Measurements from ENCODE around the gene CFAP46. TPM values are rescaled to one million over a fixed set of nuclear protein-coding genes. Genes with fewer than 3 reads are reported as not detected.
A peak's percentile ranks its signal among the peaks of the same experiment; 100 is the strongest.

Gene CFAP46
- total RNA-seq, 1 donor = under 0.01 TPM

DNA sequence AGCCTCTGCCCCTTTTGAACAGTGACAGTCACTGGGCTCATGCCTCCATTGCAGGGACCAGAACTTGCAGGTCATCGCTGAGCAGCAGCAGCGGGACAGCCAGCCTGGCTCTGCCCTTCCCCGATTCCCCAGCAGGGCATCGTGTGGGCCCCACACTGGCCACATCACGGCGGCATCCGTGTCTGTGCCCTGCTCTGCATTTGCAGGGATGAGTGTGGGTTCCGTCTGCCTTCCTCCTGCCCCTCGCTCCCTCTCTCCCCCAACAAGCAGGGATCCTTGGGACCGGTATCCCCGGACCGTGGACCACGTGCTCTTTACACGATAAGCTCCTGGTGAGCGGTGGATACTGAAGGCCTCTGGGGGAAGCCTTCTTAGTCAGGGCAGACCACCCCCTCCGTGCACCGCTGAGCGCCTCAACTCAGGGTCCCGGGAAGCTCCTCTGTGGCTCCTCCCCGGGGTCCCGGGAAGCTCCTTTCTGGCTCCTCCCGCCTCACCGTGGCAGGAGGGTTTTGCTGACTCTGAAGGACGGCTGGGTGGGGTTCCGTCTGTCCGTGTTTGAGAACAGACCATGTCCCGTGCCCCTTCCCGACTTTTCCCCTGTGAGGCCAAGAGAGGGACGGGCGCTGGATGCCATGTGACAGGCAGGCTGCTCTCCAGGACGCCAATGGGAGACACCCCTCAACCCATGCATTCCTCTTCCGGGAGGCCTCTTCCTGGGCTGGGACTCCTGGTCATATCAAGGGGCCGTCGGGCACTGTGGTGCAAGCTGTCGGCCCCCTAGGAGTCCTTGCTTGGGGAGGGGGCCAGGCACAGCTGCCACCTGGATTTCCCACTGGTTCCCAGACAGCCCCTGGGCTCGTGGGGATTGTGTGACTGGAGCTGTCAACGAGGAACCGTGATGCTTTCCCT is 132.9 kb downstream of the CFAP46 start:
- TF ChIP-seq, protein P1, sequence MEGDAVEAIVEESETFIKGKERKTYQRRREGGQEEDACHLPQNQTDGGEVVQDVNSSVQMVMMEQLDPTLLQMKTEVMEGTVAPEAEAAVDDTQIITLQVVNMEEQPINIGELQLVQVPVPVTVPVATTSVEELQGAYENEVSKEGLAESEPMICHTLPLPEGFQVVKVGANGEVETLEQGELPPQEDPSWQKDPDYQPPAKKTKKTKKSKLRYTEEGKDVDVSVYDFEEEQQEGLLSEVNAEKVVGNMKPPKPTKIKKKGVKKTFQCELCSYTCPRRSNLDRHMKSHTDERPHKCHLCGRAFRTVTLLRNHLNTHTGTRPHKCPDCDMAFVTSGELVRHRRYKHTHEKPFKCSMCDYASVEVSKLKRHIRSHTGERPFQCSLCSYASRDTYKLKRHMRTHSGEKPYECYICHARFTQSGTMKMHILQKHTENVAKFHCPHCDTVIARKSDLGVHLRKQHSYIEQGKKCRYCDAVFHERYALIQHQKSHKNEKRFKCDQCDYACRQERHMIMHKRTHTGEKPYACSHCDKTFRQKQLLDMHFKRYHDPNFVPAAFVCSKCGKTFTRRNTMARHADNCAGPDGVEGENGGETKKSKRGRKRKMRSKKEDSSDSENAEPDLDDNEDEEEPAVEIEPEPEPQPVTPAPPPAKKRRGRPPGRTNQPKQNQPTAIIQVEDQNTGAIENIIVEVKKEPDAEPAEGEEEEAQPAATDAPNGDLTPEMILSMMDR (IDR thresholded peaks at IDR 0.05; ENCODE audit: extremely low read depth, low read depth, low read length) = no peak
- Histone ChIP-seq H4K20me1 (ENCODE audit: insufficient read depth, low read length) (no peaks in the 10 kb centered on the region), H3K4me3 (ENCODE audit: insufficient read depth, low read length) (no peak overlapping the region), H3K4me2 (ENCODE audit: insufficient read depth, low read length) (no peak overlapping the region), H3K36me3 (ENCODE audit: insufficient read depth, low read length) (no peaks in the 10 kb centered on the region), H3K27ac (ENCODE audit: low read depth, low read length) (no peak overlapping the region), H3K4me1 (ENCODE audit: insufficient read depth, low read length) (no peaks in the 10 kb centered on the region), H3K79me2 (ENCODE audit: insufficient read depth, low read length) (no peaks in the 10 kb centered on the region), H3K9me3 (ENCODE audit: low read depth, low read length) (no peaks in the 10 kb centered on the region), H2AFZ (ENCODE audit: low read length) (no peak overlapping the region), H3K27me3 (ENCODE audit: insufficient read depth, low read length) (peaks cover 13% of the 10 kb centered on the region)
- DNase-seq (ENCODE audit: insufficient read length, low spot score, missing footprints) = peak; percentile 83

DNA sequence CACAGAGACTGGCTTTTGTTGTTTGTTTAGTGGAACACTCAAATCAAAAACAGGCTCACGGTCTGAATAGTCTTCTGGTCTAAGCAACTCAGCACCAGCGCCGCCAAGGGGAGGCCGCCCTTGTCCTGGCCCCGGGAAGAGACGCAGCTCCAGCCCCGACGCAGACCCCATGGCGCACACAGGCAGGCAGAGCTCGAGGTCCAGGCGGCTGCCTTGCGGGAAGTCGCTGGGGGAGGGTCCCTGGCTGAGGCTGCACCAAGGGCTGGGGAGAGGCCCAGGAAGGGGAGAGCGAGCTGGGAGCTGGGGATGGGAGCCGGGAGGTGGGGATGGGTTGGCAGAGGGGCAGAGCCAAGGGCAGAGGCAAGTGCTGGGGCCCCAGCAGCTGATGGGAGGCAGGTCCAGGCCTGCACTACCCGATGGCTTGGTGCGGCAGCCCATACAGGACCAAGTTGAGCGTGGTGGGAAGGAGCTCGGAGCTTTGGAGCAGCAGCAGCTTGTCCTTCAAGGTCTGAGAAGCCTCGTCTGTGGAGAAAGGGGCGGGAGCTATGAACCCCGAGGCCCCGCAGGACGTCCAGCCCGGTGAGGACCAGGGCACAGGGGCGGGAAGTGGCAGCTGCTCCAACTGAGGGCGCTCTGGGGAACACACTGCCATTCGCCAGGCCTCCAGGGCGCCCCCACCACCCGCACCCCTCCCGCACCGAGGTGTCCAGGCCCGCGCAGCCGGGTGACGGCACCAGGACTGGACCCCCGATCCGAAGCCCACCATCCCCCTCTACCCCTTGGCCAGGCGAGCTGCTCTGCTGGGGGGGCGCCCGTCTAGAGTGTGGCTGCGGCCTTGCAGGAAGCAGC is 133.8 kb downstream of the CFAP46 start:
- no peak overlapping the region for H3K4me2 ChIP-seq (ENCODE audit: insufficient read depth, low read length)
- H3K4me3 ChIP-seq (ENCODE audit: insufficient read depth, low read length) = no peak overlapping the region
- no peaks in the 10 kb centered on the region for H3K4me1 ChIP-seq (ENCODE audit: insufficient read depth, low read length)
- no peak overlapping the region for H2AFZ ChIP-seq (ENCODE audit: low read length)
- H3K9me3 ChIP-seq (ENCODE audit: low read depth, low read length) = no peaks in the 10 kb centered on the region
- no peaks in the 10 kb centered on the region for H3K79me2 ChIP-seq (ENCODE audit: insufficient read depth, low read length)
- H3K27ac ChIP-seq (ENCODE audit: low read depth, low read length) = no peak overlapping the region
- peak; percentile 79 for DNase-seq (ENCODE audit: insufficient read length, low spot score, missing footprints)
- no peaks in the 10 kb centered on the region for H3K36me3 ChIP-seq (ENCODE audit: insufficient read depth, low read length)
- TF ChIP-seq, protein P1 (IDR thresholded peaks at IDR 0.05; ENCODE audit: extremely low read depth, low read depth, low read length) = no peak
- no peaks in the 10 kb centered on the region for H4K20me1 ChIP-seq (ENCODE audit: insufficient read depth, low read length)
- H3K27me3 ChIP-seq (ENCODE audit: insufficient read depth, low read length) = peaks cover 13% of the 10 kb centered on the region

DNA sequence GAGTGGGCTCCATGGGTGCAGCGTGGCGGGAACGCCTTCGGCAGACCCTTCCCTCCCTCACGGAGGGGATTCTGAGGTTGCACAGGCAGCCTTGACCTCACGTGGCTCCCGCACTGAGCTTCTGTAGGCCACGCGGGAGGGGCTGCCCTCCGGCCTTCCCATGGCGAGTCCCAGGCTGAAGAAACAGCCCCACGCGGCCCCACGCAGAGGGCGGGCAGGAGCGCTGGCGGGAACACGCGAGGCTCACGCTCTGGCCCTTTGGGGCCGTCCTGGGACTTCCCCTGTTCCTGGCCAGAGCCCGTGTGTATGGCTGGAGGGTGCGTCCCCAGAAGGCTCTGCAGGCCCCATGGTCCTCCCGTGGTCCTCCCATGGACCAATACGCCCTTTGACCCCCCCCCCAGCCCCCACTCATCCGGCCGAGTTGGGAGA is 134.7 kb downstream of the CFAP46 start:
- DNase-seq (ENCODE audit: insufficient read length, low spot score, missing footprints) = no peak
- Histone ChIP-seq H3K9me3 (ENCODE audit: low read depth, low read length) (no peaks in the 10 kb centered on the region), H4K20me1 (ENCODE audit: insufficient read depth, low read length) (no peaks in the 10 kb centered on the region), H3K79me2 (ENCODE audit: insufficient read depth, low read length) (no peaks in the 10 kb centered on the region), H3K36me3 (ENCODE audit: insufficient read depth, low read length) (no peaks in the 10 kb centered on the region), H3K4me2 (ENCODE audit: insufficient read depth, low read length) (no peak overlapping the region), H3K4me1 (ENCODE audit: insufficient read depth, low read length) (no peaks in the 10 kb centered on the region), H2AFZ (ENCODE audit: low read length) (no peak overlapping the region), H3K4me3 (ENCODE audit: insufficient read depth, low read length) (no peak overlapping the region), H3K27me3 (ENCODE audit: insufficient read depth, low read length) (peaks cover 13% of the 10 kb centered on the region), H3K27ac (ENCODE audit: low read depth, low read length) (no peak overlapping the region)
- TF ChIP-seq, protein P1 (IDR thresholded peaks at IDR 0.05; ENCODE audit: extremely low read depth, low read depth, low read length) = no peak
